Mesothelial cell of epicardium (in vitro differentiated cells): ENCODE data around the gene NECTIN2. TPM values are rescaled to one million over a fixed set of nuclear protein-coding genes. Genes with fewer than 3 reads are reported as not detected.

Experiments used
- DNase-seq, 2 experiments: peaks; one replicate each; pipeline ENCODE4 v3.0.0; 2021; ENCODE audit warnings: low spot score in 2 of 2; ENCODE audit not compliant: unreplicated experiment in 2 of 2
- H3K27ac Mint-ChIP-seq: 2 replicates; pipeline ENCODE4 v1.8.0; 2021; ENCODE audit warnings: mixed read lengths
- H3K27me3 Mint-ChIP-seq: 2 replicates; pipeline ENCODE4 v1.8.0; 2021; ENCODE audit warnings: low read depth, mixed read lengths
- H3K36me3 Mint-ChIP-seq: 2 replicates; pipeline ENCODE4 v1.8.0; 2021; ENCODE audit warnings: mixed read lengths
- H3K4me1 Mint-ChIP-seq: 2 replicates; pipeline ENCODE4 v1.8.0; 2021; ENCODE audit warnings: mixed read lengths
- H3K4me3 Mint-ChIP-seq: 2 replicates; pipeline ENCODE4 v1.8.0; 2021; ENCODE audit warnings: mild to moderate bottlenecking, moderate library complexity, mixed read lengths
- H3K9me3 Mint-ChIP-seq: 2 replicates; pipeline ENCODE4 v1.8.0; 2021; ENCODE audit warnings: mixed read lengths
- total RNA-seq: library from RNA; stranded (reverse); gene quantifications from 3 replicates; pipeline ENCODE4 v1.2.1, GENCODE V29; 2021
- TF ChIP-seq, protein P1 (sequence below): fragments of 200-600 bp; sonication (generic); IDR thresholded peaks from one replicate; pipeline ENCODE4 v1.5.0; 2021; ENCODE audit warnings: antibody characterized with exemption; ENCODE audit not compliant: unreplicated experiment

Gene NECTIN2
- total RNA-seq, 1 donor from 2014 or later: 300 TPM

DNA sequence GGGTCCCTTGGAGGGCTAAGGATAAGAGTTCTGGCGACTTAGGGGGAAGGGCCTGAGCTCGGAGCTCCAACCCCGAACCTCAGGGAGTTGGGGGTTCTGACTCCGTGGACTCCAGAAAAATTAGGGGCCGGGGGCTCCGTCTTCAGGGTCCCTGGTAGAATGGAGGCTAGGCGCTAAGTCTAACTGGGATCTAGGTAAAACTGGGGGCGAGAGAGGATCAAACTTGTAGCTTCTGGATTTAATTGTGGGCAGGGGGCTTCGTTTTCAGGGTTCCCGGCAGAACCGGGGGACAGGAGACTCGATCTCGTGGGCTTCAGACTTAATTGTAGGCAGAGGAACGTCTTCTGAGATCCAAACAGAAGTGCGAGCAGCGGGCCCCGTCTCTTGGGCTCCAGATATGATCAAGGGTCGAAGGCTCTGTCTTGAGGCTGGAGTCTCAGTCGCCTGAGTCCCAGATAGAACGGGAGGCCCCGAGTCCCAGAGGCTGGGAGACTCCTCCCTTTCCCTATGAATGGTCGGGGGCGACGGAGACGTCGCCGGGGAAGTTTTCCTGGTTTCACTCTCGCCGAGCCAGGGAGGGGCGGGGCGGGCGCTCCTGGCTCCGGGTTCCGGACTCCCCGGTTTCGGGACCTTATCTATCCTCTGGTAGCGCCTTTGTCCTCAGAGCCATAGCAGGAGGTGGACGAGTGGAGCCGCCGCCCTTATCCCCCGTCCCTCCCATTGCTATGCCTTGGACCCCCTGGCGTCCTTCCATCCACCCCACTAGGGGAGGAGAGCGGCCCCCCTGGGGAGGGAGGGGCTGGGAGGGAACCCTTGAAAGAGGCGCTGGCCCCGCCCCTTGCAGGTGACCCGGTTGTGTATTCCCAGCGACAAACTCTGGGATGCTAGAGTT, 1.3 kb downstream of the NECTIN2 start:
- Mint-ChIP-seq H3K36me3 (peaks cover under 1% of the 10 kb centered on the region), H3K4me3 (peak overlapping the region; percentile 99), H3K27ac (peak overlapping the region; percentile 100), H3K9me3 (no peaks in the 10 kb centered on the region), H3K27me3 (no peaks in the 10 kb centered on the region), H3K4me1 (peaks cover 39% of the 10 kb centered on the region)
- peak; percentile 52 to 76 for DNase-seq
- TF ChIP-seq, protein P1, sequence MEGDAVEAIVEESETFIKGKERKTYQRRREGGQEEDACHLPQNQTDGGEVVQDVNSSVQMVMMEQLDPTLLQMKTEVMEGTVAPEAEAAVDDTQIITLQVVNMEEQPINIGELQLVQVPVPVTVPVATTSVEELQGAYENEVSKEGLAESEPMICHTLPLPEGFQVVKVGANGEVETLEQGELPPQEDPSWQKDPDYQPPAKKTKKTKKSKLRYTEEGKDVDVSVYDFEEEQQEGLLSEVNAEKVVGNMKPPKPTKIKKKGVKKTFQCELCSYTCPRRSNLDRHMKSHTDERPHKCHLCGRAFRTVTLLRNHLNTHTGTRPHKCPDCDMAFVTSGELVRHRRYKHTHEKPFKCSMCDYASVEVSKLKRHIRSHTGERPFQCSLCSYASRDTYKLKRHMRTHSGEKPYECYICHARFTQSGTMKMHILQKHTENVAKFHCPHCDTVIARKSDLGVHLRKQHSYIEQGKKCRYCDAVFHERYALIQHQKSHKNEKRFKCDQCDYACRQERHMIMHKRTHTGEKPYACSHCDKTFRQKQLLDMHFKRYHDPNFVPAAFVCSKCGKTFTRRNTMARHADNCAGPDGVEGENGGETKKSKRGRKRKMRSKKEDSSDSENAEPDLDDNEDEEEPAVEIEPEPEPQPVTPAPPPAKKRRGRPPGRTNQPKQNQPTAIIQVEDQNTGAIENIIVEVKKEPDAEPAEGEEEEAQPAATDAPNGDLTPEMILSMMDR: no peak

DNA sequence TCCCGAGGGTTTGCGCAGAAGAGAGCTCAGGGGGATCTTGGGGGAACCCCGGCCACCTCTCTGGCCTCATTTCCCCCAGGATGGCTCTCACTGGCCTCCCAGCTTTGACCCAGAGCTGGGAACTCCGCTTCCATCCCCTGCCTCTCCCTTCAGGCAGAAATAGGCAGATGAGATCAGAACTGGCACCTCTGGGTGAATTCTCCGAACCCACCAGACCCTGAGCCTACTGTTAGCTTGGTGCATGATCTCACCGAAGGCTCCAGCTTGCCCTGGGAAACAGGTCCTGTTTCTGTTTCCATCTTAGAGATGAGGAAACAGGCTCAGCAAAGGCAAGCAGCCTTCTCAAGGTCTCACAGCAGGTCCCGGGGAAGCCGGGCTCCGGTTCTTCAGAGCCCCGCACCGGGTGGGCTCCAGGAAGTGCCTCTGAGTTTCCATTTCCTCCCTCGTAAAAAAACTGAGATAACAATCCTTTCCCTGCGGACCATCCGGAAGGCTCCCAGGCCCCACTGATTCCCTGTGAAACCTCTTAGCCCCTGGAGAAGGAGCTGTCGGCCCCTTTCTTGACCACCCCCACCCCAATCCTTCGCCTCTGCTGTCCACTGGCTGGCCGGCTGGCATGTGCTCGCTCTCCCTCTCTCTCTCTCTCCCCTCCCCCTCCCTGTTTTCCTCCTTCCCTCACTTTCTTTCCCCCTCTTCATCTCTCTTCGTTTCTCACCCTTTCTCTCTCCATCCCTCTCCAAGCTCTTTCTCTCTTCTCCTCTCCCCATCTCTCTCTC, 2.1 kb downstream of the NECTIN2 start:
- Mint-ChIP-seq H3K27ac (peak overlapping the region; percentile 100), H3K27me3 (no peaks in the 10 kb centered on the region), H3K9me3 (no peaks in the 10 kb centered on the region), H3K4me3 (peak overlapping the region; percentile 99), H3K36me3 (peaks cover 3% of the 10 kb centered on the region), H3K4me1 (peaks cover 39% of the 10 kb centered on the region)
- TF ChIP-seq, protein P1: no peak
- DNase-seq: peak in 1 of 2 experiments; percentile 59

- Mint-ChIP-seq H3K27ac (peak overlapping the region; percentile 100), H3K27me3 (no peaks in the 10 kb centered on the region), H3K4me3 (peak overlapping the region; percentile 99), H3K9me3 (no peaks in the 10 kb centered on the region), H3K36me3 (peaks cover 6% of the 10 kb centered on the region), H3K4me1 (peaks cover 39% of the 10 kb centered on the region)
- TF ChIP-seq, protein P1: no peak
- DNase-seq: peak in 1 of 2 experiments; percentile 57
Measured at GRCh38 chr19:44848812-44849447, 2.8 kb downstream of the NECTIN2 start.

DNA sequence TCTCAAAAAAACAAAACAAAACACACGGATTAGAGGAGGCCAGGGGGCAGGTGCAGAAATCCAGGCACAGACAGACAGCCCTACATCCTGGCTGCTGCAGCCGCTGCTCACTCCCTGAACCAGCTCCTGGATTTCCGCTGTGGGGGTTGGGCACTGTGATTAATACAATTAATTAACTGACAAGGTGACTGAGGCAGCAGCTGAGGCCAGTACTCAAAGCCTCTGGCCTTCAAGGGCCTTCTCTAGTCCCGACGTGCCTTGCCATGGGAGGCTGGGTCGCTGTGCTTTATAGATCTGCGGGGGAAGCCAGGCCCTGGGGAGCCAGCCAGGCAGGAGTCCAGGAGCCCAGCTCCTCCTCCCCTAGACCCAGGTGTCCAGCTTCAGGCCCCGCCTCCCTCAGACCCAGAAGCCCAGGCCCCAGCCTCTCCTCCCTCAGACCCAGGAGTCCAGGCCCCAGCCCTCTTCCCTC, 4.6 kb downstream of the NECTIN2 start:
- peaks cover 35% of the 10 kb centered on the region for H3K4me1 Mint-ChIP-seq
- no peaks in the 10 kb centered on the region for H3K27me3 Mint-ChIP-seq
- H3K27ac Mint-ChIP-seq: peak overlapping the region; percentile 100
- H3K36me3 Mint-ChIP-seq: peaks cover 10% of the 10 kb centered on the region
- no peak overlapping the region for H3K4me3 Mint-ChIP-seq
- TF ChIP-seq, protein P1: no peak
- no peak for DNase-seq
- no peaks in the 10 kb centered on the region for H3K9me3 Mint-ChIP-seq

DNA sequence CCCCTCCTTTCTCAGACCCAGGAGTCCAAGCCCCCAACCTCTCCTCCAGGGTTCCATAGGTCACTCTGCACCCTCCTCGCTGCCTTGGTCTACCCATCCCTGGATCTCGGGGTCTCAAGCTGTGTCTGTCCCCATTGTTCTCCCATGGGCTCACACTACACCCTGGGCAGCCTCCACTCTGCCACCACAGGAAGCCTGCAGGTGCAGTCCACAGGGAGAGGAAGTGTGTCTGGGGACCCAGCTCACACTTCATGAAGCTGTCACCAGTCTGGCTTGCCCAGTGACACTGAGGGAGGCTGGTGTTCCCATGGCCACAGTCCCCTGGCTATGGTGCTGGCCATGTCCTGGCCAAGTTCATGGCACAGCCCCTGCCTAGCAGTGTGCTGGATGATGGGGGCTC, 5.3 kb downstream of the NECTIN2 start:
- Mint-ChIP-seq H3K9me3 (no peaks in the 10 kb centered on the region), H3K36me3 (peaks cover 13% of the 10 kb centered on the region), H3K27ac (peak overlapping the region; percentile 36), H3K4me1 (peaks cover 38% of the 10 kb centered on the region), H3K27me3 (no peaks in the 10 kb centered on the region), H3K4me3 (peak overlapping the region; percentile 43)
- TF ChIP-seq, protein P1: no peak
- DNase-seq: no peak
